Activated T-cell treated with anti-CD3 and anti-CD28 coated beads, Interleukin-2, amount 50 U/mL, for 1 hour (primary cell): ENCODE results near the gene SEMA3G.

Source experiments
- DNase-seq: peaks from one replicate; pipeline ENCODE4 v3.0.0-alpha.2; 2020

Gene SEMA3G

GRCh38 chr3:52438579-52439425, 6.1 kb downstream of the SEMA3G start:
- DNase-seq: no peak

DNA sequence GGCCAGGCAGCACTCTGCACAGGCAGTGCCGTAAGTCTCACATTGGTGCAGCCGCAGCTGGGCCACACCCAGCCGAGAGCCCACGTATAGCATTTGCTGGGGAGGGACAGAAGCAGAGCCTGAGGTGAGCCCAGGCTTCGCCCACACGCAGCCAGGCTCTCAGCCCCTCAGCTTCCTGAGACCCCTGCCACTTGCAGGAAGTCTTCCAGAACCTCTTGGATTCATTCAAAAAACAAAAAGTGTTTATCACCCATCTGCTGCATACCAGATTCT, 6.9 kb downstream of the SEMA3G start:
- no peak for DNase-seq

DNA sequence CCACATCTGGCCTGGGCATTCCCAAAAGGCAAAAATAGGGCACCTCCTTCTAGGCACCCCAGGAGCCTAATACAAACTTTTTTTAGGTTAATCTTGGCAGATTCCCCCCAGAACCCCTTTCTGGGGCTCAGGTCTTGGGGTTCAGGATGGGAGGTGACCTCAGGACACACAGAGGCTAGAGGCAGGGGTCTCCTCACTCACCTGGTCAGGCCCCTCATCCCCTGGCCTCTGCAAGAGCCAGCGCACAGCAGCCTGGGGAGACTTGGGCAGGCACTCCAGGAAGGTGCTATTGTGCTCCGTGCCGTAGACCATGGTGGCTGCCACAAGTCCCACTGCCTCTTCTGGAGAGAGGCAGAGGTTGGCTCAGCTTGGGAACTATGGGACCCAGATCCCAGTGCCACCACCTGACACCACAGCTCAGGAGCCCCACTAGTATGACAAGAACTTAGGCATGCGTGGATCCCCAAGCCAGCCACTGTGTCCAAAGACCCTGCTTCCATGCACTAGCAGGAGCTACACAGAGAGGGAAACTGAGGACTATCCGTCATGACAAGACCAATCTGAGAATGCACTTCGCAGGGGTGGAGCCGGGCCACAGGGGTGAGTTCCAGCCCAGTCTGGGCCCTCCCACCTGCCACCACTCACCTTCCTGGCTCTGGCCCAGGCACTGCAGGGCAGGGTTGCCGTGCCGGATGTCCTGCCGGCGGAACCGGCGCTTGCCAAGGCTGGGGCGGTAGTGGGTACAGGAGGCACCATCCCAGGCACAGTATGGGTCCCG, 7.4 kb downstream of the SEMA3G start:
- no peak for DNase-seq

DNA sequence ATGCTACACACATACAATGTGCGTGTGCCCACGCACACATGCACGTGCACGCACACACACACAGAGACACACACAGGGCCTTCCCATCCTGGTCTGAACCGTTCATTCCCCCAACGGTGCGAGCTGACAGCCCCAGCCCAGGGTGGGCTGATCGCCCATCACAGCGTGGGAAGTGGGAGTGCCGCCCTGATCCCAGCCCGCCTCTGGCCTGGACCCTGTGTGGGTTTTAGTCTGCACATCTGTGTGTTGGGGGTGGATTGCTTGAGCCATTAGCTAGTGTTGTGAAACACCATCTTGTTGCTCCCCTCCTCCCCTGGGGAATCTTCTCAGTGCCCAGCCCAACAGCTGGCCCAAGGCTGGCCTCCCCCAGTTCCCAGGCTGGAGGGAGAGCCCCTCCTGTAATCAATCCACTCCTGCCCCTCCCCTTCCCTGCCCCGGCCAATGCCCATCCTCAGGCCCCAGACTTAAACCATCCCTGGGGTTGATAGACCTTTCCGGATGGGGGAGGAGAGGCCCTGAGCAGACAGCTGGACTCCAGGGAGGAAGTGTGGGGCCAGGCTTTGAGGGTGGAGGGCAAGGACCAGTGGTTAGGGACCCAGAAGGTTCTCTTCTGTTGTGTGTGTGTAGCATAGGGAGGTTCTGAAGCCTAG, 8.3 kb downstream of the SEMA3G start:
- no peak for DNase-seq

- DNase-seq: no peak
Observed at GRCh38 chr3:52435246-52436101, 9.4 kb downstream of the SEMA3G start.

DNA sequence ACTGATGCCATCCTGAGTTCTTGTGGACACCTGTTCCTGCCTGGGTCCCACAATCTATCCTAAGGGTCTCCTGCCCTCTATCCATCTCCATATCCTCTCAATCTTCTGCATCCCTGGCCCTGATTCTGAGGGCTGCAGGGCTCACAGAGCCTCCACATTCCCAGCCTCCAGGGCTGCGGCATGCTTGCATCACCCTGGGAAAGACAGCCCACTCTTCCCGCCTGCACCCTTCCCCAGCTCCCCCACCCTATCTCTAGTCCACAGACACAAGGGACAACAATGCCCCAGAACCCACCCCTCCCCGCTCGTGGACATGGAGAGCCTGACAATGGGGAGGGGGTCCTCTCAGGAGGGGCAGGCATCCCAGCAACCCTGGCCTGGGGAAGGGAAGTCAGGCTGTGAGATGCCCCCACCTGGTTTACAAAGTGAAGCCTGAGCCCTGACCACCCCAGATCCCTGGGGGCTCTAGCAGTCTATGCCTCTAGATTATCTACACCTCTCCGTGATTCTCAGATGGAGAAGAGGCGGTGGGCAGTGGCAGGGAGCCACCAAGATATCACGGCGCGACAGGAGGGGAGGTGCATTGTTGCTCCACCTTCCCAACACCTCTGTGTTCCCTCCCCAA, 10.3 kb downstream of the SEMA3G start:
- no peak for DNase-seq

GRCh38 chr3:52433996-52434479, 10.9 kb downstream of the SEMA3G start:
- DNase-seq: no peak

DNA sequence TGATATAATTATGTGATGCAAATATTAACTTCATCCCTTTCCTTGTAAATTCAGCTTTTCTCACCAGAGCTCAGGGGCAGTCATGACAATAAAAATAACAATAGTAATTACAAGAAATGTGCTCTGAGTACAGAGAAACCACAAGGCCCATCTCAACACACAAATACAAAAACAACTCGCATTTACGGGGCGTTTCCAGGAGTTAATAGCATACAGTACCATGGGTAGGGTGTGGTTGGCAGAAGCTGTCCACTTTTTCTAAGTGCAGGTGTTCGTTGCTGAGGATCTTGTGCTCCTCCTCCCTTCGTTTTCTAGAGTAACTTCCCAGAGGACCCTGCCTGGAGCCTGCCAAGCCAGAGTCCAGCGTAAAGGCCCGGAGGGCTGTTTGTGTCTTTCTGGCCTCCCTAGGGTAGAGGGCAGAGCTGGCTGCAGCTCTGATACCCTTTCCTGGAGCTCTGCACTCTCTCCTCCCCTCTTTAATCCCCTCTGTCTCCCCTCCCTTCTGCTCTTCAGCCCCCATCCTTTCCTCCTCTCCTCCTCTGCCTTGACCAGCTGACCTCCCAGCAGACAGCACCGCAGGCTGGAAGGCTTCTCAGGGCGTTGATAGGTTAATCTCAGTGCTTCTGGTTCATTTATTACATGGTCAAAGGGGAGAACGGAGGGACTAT, 11.4 kb downstream of the SEMA3G start:
- DNase-seq: no peak

DNA sequence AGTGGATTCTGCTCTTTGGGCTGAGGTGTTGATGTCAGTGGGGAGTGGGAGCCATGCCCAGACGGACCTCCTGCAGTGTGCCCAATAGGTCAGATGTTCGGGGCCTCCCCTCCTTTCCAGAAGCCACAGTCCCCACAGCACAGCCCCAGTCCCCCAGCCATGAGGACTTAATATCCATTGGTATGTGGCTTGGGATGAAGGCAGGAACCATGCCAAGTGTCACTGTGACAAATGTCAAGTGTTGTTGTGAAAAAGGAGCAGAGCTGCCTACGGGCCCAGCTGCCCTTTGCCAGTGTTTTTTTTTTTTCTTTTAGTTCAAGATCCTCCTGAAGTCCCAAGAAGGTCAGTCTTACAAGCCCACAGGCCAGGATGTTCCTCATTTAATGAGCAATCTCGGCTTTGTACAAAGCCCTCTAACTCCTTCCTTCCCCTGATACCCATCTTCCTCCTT, 12.2 kb downstream of the SEMA3G start:
- DNase-seq: no peak

- no peak for DNase-seq
Observed at GRCh38 chr3:52432225-52432624, 12.7 kb downstream of the SEMA3G start.

DNA sequence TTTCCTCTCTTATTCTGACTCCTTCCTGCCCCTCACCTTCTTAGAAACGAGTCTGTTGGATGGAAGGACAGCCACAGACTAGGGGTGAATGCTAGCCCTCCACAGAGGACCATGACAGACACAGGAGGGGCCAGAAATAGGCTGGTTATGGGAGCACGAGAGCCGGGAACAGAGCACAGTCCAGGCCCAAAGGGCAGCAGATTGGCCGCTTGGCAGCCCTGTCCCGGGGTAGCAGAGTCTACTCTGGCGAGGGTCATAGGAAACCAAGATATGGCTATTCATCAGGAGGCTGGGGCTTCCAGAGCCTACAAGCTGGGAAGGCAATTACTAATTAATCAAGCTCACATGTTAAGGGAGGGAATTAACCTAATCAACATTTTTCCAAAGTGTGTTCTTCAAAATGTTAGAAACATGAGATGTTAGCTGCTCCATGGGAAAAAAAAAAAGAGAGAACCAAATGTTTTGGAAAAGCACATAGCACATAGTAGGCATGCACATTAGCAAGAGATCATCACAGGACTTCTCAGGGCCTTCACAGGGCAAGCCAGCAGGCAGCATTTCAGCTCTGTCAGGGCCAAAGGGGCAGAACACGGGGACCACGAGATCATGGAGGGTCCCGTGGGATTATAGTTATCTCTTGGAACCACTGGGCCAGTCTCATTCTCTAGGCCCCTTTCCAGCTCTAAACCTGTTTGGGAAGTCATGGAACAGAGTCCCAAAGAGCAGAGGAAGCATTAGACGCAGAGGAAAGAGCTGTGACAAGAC, 13.3 kb downstream of the SEMA3G start:
- DNase-seq: no peak

- DNase-seq: no peak
Observed at GRCh38 chr3:52430416-52430810, 14.5 kb downstream of the SEMA3G start.

- no peak for DNase-seq
Observed at GRCh38 chr3:52429779-52430415, 15.0 kb downstream of the SEMA3G start.

- DNase-seq: no peak
Observed at GRCh38 chr3:52429031-52429430, 15.9 kb downstream of the SEMA3G start.

- no peak for DNase-seq
Observed at GRCh38 chr3:52428151-52429005, 16.5 kb downstream of the SEMA3G start.

- DNase-seq: no peak
Observed at GRCh38 chr3:52423173-52423572, 21.7 kb downstream of the SEMA3G start.

DNA sequence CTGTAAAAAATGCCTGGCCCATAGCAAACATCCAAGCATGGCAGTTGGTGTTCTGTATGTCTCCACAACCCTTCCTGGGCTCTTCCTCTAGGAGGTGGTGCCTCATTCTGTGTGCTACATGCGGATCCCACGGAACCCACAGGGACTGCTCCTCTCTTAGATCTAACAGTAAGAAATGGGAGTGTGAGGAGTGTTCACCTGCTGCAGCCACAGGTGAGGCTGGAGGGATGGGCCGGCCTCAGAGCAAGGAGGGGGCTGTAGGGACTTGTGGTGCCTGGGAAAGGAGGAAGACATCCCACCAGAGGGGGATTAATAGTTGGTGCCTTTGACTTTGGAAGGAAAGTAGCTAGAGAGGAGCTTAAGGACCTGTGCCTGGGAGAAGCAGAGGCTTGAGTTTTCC, 22.2 kb downstream of the SEMA3G start:
- no peak for DNase-seq

GRCh38 chr3:52420388-52420787, 24.5 kb downstream of the SEMA3G start:
- no peak for DNase-seq

GRCh38 chr3:52415800-52416199, 29.1 kb downstream of the SEMA3G start:
- DNase-seq: no peak
